ENCODE measurements around the gene BLNK.

DNA sequence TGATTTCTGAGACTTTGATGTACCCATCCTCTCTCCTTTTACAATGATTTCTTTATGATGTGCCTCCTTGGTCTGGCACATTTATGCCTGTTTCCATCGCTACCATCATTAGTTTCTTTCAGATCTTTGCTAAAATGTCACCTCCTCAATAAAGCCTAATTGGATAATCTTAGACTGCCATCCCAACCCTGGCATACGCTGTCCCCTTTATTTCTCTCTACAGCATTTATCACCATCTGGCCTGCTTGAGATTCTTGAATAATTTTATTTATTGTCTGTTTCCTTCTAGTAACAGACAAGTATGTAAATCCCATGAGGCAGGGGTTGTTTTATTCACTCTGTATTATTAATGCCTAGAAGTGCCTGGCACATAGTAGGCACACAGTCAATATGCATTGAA, 26.1 kb upstream of the BLNK start:
- TF ChIP-seq, protein P1, sequence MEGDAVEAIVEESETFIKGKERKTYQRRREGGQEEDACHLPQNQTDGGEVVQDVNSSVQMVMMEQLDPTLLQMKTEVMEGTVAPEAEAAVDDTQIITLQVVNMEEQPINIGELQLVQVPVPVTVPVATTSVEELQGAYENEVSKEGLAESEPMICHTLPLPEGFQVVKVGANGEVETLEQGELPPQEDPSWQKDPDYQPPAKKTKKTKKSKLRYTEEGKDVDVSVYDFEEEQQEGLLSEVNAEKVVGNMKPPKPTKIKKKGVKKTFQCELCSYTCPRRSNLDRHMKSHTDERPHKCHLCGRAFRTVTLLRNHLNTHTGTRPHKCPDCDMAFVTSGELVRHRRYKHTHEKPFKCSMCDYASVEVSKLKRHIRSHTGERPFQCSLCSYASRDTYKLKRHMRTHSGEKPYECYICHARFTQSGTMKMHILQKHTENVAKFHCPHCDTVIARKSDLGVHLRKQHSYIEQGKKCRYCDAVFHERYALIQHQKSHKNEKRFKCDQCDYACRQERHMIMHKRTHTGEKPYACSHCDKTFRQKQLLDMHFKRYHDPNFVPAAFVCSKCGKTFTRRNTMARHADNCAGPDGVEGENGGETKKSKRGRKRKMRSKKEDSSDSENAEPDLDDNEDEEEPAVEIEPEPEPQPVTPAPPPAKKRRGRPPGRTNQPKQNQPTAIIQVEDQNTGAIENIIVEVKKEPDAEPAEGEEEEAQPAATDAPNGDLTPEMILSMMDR (IDR thresholded peaks at IDR 0.05; ENCODE audit: low read length) = no peak
- TF ChIP-seq EZH2 (optimal IDR thresholded peaks at IDR 0.05; ENCODE audit: low read depth, low read length) = no peak
